KOPT-K1 (cell line): Measurements from ENCODE around the gene CHST11.
A peak's percentile ranks its signal among the peaks of the same experiment; 100 is the strongest.

Source experiments
- H3K27ac ChIP-seq: fragments of 200-600 bp; sonication (generic); 2 replicates; pipeline ENCODE4 v1.5.1; 2016; ENCODE audit warnings: antibody characterized with exemption, mild to moderate bottlenecking, low read depth, low read length; ENCODE audit not compliant: poor library complexity, severe bottlenecking
- H3K36me3 ChIP-seq: fragments of 200-600 bp; sonication (generic); 2 replicates; pipeline ENCODE4 v1.5.1; 2017; ENCODE audit warnings: antibody characterized with exemption, mild to moderate bottlenecking, low read length, moderate library complexity; ENCODE audit not compliant: insufficient read depth
- H3K9me3 ChIP-seq: fragments of 200-600 bp; sonication (generic); 2 replicates; pipeline ENCODE4 v1.5.1; 2017; ENCODE audit warnings: antibody characterized with exemption, low read length, mild to moderate bottlenecking; ENCODE audit not compliant: insufficient read depth, poor library complexity, severe bottlenecking

CHST11 gene

DNA sequence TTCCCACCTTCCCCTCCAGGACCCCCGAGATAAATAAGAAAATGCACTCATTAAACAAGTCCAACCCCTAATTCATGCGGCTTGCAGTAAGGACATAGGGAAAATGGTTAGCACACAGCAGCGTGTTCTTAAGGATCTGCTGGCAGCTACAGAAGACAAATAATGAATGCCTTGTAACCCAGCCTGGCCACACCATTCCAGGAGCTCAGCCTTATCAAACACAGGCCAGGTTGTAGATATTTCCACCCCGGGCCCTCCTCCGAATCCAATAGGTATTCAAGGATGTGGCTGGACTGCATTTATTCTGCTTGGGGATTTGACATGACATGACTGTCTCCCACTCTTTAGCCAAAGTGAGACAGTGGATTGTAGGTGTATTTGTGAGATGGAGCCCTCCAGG lies 256.2 kb downstream of the CHST11 start:
- H3K9me3 ChIP-seq = no peaks in the 10 kb centered on the region
- no peak overlapping the region for H3K27ac ChIP-seq
- H3K36me3 ChIP-seq = peaks cover 77% of the 10 kb centered on the region

GRCh38 chr12:104713444-104713843 lies 256.7 kb downstream of the CHST11 start:
- peaks cover 77% of the 10 kb centered on the region for H3K36me3 ChIP-seq
- no peaks in the 10 kb centered on the region for H3K9me3 ChIP-seq
- peak overlapping the region; percentile 11 for H3K27ac ChIP-seq

DNA sequence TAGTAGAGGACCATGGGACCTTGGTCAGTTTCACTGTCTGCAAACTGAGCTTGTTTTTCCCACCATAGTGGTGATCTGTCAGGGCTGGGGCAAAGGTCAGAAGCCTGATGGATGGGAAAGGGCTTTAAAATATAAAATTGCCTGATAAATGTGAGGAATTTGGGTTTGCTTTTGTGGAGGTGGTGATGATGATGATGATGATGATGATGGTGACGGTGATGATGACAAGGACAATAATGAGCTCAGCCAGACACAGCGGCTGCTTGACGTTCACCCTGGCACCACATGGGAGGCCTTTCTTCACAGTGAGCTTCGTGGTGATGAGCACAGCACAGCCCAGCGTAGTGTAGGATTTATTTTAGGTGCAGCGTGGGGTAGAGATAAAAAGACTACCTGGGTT lies 257.6 kb downstream of the CHST11 start:
- H3K36me3 ChIP-seq = peaks cover 73% of the 10 kb centered on the region
- H3K27ac ChIP-seq = peak overlapping the region; percentile 11

GRCh38 chr12:104716172-104716571 lies 259.4 kb downstream of the CHST11 start:
- Histone ChIP-seq H3K27ac (peak overlapping the region; percentile 33), H3K9me3 (no peaks in the 10 kb centered on the region), H3K36me3 (peaks cover 66% of the 10 kb centered on the region; the same call in 1 of the 2 replicates)

More for the DNA sequence above, 257.6 kb downstream of the CHST11 start:
- H3K9me3 ChIP-seq = no peaks in the 10 kb centered on the region

DNA sequence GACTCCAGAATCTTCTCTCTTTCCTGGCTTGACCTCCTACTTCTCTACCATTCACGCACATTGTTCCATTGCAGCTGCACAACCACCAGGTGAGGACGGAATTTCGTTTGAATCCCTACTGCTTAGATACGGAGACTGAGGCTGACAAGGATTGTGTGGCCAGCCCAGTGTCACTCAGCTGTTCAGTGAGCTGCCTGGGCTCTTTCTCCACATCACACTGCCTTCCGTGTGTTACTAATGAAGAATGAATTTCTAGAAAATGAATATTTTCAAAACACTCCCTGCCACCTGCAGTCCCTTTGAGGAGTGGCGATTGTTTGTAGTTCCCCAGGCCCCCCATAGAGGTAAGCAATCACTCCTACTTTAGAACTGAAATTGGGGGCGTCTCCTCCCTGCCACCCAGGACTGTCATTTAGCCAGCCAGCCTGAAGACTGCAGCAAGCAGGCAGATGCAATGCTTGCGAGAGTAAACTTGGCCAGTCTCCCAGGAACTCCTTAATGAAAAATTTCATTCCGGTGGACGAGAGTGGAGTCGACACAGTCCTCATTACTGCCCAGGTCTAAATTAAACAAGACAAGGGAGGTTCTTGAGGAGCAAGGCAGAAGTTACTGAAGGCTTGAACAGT lies 261.7 kb downstream of the CHST11 start:
- no peaks in the 10 kb centered on the region for H3K9me3 ChIP-seq
- peaks cover 68% of the 10 kb centered on the region for H3K36me3 ChIP-seq
- peak overlapping the region; percentile 75 for H3K27ac ChIP-seq

- Histone ChIP-seq H3K9me3 (no peaks in the 10 kb centered on the region), H3K36me3 (peaks cover 58% of the 10 kb centered on the region), H3K27ac (peak overlapping the region; percentile 75)
Observed at GRCh38 chr12:104719700-104720338, 263.1 kb downstream of the CHST11 start.

GRCh38 chr12:104720339-104721038 lies 263.7 kb downstream of the CHST11 start:
- Histone ChIP-seq H3K27ac (peak overlapping the region; percentile 75), H3K36me3 (peaks cover 60% of the 10 kb centered on the region), H3K9me3 (no peaks in the 10 kb centered on the region)

GRCh38 chr12:104721039-104721405 lies 264.3 kb downstream of the CHST11 start:
- no peaks in the 10 kb centered on the region for H3K9me3 ChIP-seq
- H3K27ac ChIP-seq = peak overlapping the region; percentile 75
- H3K36me3 ChIP-seq = peaks cover 62% of the 10 kb centered on the region

DNA sequence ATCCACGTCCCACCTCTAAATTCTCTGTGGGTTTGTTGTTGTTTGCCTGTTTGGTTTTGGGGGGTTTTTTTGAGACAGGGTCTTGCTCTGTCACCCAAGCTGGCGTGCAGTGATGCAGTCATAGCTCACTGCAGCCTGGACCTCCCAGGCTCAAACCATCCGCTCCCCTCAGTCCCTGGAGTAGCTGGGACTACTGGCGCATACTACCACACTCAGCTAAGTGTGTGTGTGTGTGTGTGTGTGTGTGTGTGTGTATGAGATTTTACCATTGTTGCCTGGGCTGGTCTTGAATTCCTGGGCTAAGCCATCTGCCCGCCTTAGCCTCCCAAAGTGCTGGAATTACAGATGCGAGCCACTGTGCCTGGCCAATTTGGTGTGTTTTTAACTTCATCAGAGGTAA lies 265.2 kb downstream of the CHST11 start:
- no peaks in the 10 kb centered on the region for H3K9me3 ChIP-seq
- H3K36me3 ChIP-seq = peaks cover 62% of the 10 kb centered on the region
- peak overlapping the region; percentile 75 for H3K27ac ChIP-seq

DNA sequence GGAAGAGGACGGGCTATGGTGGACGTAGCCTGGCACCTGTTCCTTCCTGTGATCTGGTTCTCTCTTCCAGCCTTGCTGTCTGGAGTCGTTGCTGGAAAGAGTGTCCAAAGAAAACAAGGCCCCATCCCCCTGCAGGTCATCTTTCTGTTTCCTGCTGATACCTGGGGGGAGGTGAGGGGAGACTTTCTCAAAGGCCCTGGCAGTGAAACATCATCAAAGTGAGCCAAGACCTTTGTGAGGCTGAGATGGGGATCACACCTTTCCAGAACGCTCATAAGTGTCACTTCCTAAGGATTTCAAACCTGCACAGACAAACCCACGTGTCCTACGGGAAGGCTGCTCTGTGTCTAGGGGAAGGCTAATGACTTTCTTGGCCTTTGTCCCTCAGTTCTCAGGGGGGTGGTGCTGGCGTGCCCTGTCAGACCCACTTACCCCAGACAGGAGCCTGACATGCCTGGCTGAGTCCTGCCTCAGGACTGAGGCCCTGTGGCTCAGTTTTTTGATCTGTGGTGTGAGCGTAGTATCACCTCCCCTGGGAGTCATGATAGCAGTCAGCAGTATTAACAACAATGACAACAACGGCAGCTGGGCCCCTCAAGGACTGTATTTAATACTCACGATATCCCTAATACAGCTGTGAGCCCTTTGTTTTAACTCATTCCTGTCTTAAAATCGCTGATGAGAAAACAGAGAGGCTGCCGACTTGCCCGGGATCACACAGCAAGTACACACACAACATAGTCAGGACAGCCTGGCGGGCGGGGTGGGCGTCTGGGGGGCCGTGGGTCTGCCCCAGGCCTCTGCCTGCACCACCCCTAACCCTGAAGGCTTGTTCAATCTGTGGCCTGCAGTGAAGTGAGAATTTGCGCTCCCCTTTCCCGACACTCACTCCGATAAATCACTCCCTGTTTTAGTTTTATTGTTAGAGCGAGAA lies 266.1 kb downstream of the CHST11 start:
- peaks cover 69% of the 10 kb centered on the region for H3K36me3 ChIP-seq
- H3K27ac ChIP-seq = peak overlapping the region; percentile 75
- no peaks in the 10 kb centered on the region for H3K9me3 ChIP-seq

DNA sequence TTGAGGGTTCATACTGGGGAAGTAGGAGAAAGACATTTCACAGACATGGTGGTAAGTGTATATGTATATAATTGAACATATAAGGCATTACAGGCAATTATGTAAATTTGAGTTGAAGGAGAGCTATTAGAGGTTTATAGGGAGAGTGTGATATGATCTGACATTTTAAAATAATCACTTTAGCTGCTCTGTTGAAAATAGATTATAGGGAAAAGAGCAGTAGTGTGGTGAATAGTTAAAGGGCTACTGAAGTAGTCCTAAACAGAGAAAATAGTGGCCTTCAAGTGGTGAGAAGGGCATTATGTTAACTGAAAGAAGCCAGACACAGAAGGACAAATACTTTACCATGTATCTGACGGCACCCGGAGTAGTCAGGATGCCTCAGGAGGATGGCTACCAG lies 267.1 kb downstream of the CHST11 start:
- no peaks in the 10 kb centered on the region for H3K9me3 ChIP-seq
- H3K36me3 ChIP-seq = peaks cover 69% of the 10 kb centered on the region
- no peak overlapping the region for H3K27ac ChIP-seq

GRCh38 chr12:104724992-104725585 lies 268.3 kb downstream of the CHST11 start:
- Histone ChIP-seq H3K36me3 (peaks cover 75% of the 10 kb centered on the region), H3K9me3 (no peaks in the 10 kb centered on the region), H3K27ac (no peak overlapping the region)

GRCh38 chr12:104725610-104726009 lies 268.9 kb downstream of the CHST11 start:
- Histone ChIP-seq H3K9me3 (no peaks in the 10 kb centered on the region), H3K27ac (no peak overlapping the region), H3K36me3 (peaks cover 81% of the 10 kb centered on the region)

- Histone ChIP-seq H3K36me3 (peaks cover 74% of the 10 kb centered on the region), H3K27ac (no peak overlapping the region), H3K9me3 (no peaks in the 10 kb centered on the region)
Observed at GRCh38 chr12:104727726-104728465, 271.1 kb downstream of the CHST11 start.
